GM23338 (cell line): ENCODE data around the gene TRIM32. TPM values are rescaled to one million over a fixed set of nuclear protein-coding genes. Genes with fewer than 3 reads are reported as not detected.

ENCODE experiments used
- ATAC-seq: fragments of 200-7000 bp; cut with Tn5 transposase; 3 replicates; pipeline ENCODE4 v1.9.1; 2020
- DNase-seq: peaks from one replicate; pipeline ENCODE4 v3.0.0-alpha.2; 2015; ENCODE audit warnings: low spot score
- H2AFZ ChIP-seq: fragments of 200-600 bp; sonication (generic); 2 replicates; pipeline ENCODE4 v1.8.0; 2016; ENCODE audit warnings: antibody characterized with exemption, mild to moderate bottlenecking, moderate library complexity
- H3F3A ChIP-seq: fragments of 200-600 bp; sonication (generic); replicated peaks from 2 replicates; pipeline ENCODE4 v1.8.0; 2017; ENCODE audit warnings: antibody characterized with exemption, mixed run types, low read depth
- H3K27ac ChIP-seq: fragments of 200-600 bp; sonication (generic); 2 replicates; pipeline ENCODE4 v1.6.1; 2016; ENCODE audit warnings: low read depth
- H3K27me3 ChIP-seq: fragments of 200-600 bp; sonication (generic); 2 replicates; pipeline ENCODE4 v1.8.0; 2016; ENCODE audit warnings: mild to moderate bottlenecking, mixed run types, moderate library complexity; ENCODE audit not compliant: insufficient read depth
- H3K36me3 ChIP-seq: fragments of 200-600 bp; sonication (generic); 2 replicates; pipeline ENCODE4 v1.8.0; 2016; ENCODE audit warnings: mild to moderate bottlenecking; ENCODE audit not compliant: insufficient read depth
- H3K4me1 ChIP-seq: fragments of 200-600 bp; sonication (generic); 2 replicates; pipeline ENCODE4 v1.8.0; 2016; ENCODE audit warnings: mild to moderate bottlenecking, moderate library complexity; ENCODE audit not compliant: insufficient read depth
- H3K4me2 ChIP-seq: fragments of 200-600 bp; sonication (generic); 2 replicates; pipeline ENCODE4 v1.7.1; 2017; ENCODE audit warnings: mixed run types
- H3K4me3 ChIP-seq: fragments of 200-600 bp; sonication (generic); 2 replicates; pipeline ENCODE4 v1.6.1; 2016; ENCODE audit warnings: mixed run types
- H3K79me2 ChIP-seq: fragments of 200-600 bp; sonication (generic); replicated peaks from 2 replicates; pipeline ENCODE4 v1.8.0; 2017; ENCODE audit warnings: mild to moderate bottlenecking; ENCODE audit not compliant: insufficient read depth
- H3K9me2 ChIP-seq: fragments of 200-600 bp; sonication (generic); 2 replicates; pipeline ENCODE4 v1.8.0; 2017; ENCODE audit not compliant: insufficient read depth
- H4K20me1 ChIP-seq: fragments of 200-600 bp; sonication (generic); replicated peaks from 2 replicates; pipeline ENCODE4 v1.8.0; 2017; ENCODE audit warnings: mild to moderate bottlenecking; ENCODE audit not compliant: insufficient read depth
- H3K27ac Mint-ChIP-seq: 2 replicates; pipeline ENCODE4 v1.8.0; 2020; ENCODE audit warnings: inconsistent platforms, mild to moderate bottlenecking, moderate library complexity, mixed read lengths
- H3K27me3 Mint-ChIP-seq: 3 replicates; pipeline ENCODE4 v1.8.0; 2022; ENCODE audit warnings: low read depth, mild to moderate bottlenecking, moderate library complexity, mixed read lengths, inconsistent platforms; ENCODE audit not compliant: insufficient read depth, poor library complexity
- H3K36me3 Mint-ChIP-seq: 3 replicates; pipeline ENCODE4 v1.8.0; 2021; ENCODE audit warnings: low read depth, mild to moderate bottlenecking, inconsistent platforms, moderate library complexity, mixed read lengths
- H3K4me1 Mint-ChIP-seq: 3 replicates; pipeline ENCODE4 v1.8.0; 2020; ENCODE audit warnings: mild to moderate bottlenecking, inconsistent platforms, mixed read lengths
- H3K4me3 Mint-ChIP-seq: 3 replicates; pipeline ENCODE4 v1.8.0; 2021; ENCODE audit warnings: moderate library complexity, mild to moderate bottlenecking, inconsistent platforms, mixed read lengths
- H3K9me3 Mint-ChIP-seq: 3 replicates; pipeline ENCODE4 v1.8.0; 2020; ENCODE audit warnings: moderate library complexity, mild to moderate bottlenecking, inconsistent platforms, mixed read lengths
- CREB1 ChIP-seq: fragments of 250-450 bp; sonication (Bioruptor Pico); IDR thresholded peaks from 2 replicates; pipeline ENCODE4 v1.5.0; 2020; ENCODE audit warnings: low read depth, mild to moderate bottlenecking, moderate library complexity
- ETS1 ChIP-seq: IDR thresholded peaks from 2 replicates; pipeline ENCODE4 v1.6.1; 2016; ENCODE audit warnings: antibody characterized with exemption
- EZH2 ChIP-seq: fragments of 200-600 bp; sonication (generic); IDR thresholded peaks from one replicate; pipeline ENCODE4 v1.8.0; 2017; ENCODE audit warnings: antibody characterized with exemption, mild to moderate bottlenecking, low read depth; ENCODE audit not compliant: unreplicated experiment
- EZH2phosphoT487 ChIP-seq: fragments of 200-600 bp; sonication (generic); IDR thresholded peaks from one replicate; pipeline ENCODE4 v1.8.1; 2018; ENCODE audit warnings: antibody characterized with exemption; ENCODE audit not compliant: unreplicated experiment
- JUNB ChIP-seq: IDR thresholded peaks from one replicate; pipeline ENCODE4 v1.6.1; 2016; ENCODE audit warnings: antibody characterized with exemption; ENCODE audit not compliant: unreplicated experiment
- NANOG ChIP-seq: IDR thresholded peaks from 2 replicates; pipeline ENCODE4 v1.6.1; 2016; ENCODE audit warnings: antibody characterized with exemption, borderline replicate concordance
- POLR2AphosphoS5 ChIP-seq: IDR thresholded peaks from 2 replicates; pipeline ENCODE4 v1.6.1; 2016; ENCODE audit warnings: antibody characterized with exemption, low read depth
- STAT1 ChIP-seq: IDR thresholded peaks from one replicate; pipeline ENCODE4 v1.6.1; 2016; ENCODE audit warnings: antibody characterized with exemption; ENCODE audit not compliant: unreplicated experiment
- ZNF114 ChIP-seq: fragments of 250-450 bp; sonication (Bioruptor Pico); IDR thresholded peaks from 2 replicates; pipeline ENCODE4 v1.5.0; 2020; ENCODE audit warnings: mild to moderate bottlenecking, moderate library complexity
- ZNF331 ChIP-seq: fragments of 250-450 bp; sonication (Bioruptor Pico); IDR thresholded peaks from 2 replicates; pipeline ENCODE4 v1.5.0; 2020; ENCODE audit warnings: low read depth, mild to moderate bottlenecking, moderate library complexity
- polyA plus RNA-seq: library from polyadenylated mRNA; unstranded; fragments of >200 nt; fragmentation: Nextera tagmentation; extraction: Ambion mirVana; gene quantifications from 2 replicates; pipeline ENCODE4 v1.2.1, GENCODE V29; 2016
- total RNA-seq: library from RNA; depleted of rRNA; stranded (reverse); fragments of >200 nt; shearing (Covaris generic); gene quantifications from 2 replicates; pipeline ENCODE4 v1.2.3, GENCODE V29; 2014
- TF ChIP-seq, protein P1 (sequence below), 2 experiments: fragments of 200-600 bp in 1 of 2; sonication (generic) in 1 of 2; conservative IDR thresholded peaks; 2 replicates each; pipeline versions ENCODE4 v1.5.1 to v1.6.1; 2016 to 2017; ENCODE audit warnings: antibody characterized with exemption in 2 of 2, low read depth in 2 of 2, mild to moderate bottlenecking in 2 of 2, moderate library complexity in 1 of 2
- TF ChIP-seq, protein P2 (sequence below): fragments of 250-450 bp; sonication (Bioruptor Pico); IDR thresholded peaks from 2 replicates; pipeline ENCODE4 v1.5.0; 2020; ENCODE audit warnings: mild to moderate bottlenecking, moderate library complexity
- TF ChIP-seq, protein P3 (sequence below): IDR thresholded peaks from one replicate; pipeline ENCODE4 v1.6.1; 2018; ENCODE audit warnings: antibody characterized with exemption; ENCODE audit not compliant: unreplicated experiment

The TRIM32 gene
- total and polyA plus RNA-seq, 2 experiments from 2014 or later, result 6.7 to 16.3 TPM

GRCh38 chr9:116713271-116713670 lies 26.2 kb downstream of the TRIM32 start:
- no peaks in the 10 kb centered on the region for H3F3A ChIP-seq
- no peaks in the 10 kb centered on the region for H3K9me3 Mint-ChIP-seq
- H4K20me1 ChIP-seq, result 0 out of 2 replicates have a peak, but pooled peaks cover 8% of the 10 kb centered on the region
- H3K27ac ChIP-seq, result no peak overlapping the region
- peaks cover 16% of the 10 kb centered on the region for H3K4me1 Mint-ChIP-seq
- no peaks in the 10 kb centered on the region for H3K27me3 Mint-ChIP-seq
- ATAC-seq, result no peak
- H3K9me2 ChIP-seq, result no peaks in the 10 kb centered on the region
- TF ChIP-seq STAT1, result no peak
- no peak for TF ChIP-seq JUNB
- TF ChIP-seq, protein P1, sequence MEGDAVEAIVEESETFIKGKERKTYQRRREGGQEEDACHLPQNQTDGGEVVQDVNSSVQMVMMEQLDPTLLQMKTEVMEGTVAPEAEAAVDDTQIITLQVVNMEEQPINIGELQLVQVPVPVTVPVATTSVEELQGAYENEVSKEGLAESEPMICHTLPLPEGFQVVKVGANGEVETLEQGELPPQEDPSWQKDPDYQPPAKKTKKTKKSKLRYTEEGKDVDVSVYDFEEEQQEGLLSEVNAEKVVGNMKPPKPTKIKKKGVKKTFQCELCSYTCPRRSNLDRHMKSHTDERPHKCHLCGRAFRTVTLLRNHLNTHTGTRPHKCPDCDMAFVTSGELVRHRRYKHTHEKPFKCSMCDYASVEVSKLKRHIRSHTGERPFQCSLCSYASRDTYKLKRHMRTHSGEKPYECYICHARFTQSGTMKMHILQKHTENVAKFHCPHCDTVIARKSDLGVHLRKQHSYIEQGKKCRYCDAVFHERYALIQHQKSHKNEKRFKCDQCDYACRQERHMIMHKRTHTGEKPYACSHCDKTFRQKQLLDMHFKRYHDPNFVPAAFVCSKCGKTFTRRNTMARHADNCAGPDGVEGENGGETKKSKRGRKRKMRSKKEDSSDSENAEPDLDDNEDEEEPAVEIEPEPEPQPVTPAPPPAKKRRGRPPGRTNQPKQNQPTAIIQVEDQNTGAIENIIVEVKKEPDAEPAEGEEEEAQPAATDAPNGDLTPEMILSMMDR (conservative IDR thresholded peaks at IDR 0.05; ENCODE audit: low read depth in 2 of 2), result no peak
- TF ChIP-seq, protein P2, sequence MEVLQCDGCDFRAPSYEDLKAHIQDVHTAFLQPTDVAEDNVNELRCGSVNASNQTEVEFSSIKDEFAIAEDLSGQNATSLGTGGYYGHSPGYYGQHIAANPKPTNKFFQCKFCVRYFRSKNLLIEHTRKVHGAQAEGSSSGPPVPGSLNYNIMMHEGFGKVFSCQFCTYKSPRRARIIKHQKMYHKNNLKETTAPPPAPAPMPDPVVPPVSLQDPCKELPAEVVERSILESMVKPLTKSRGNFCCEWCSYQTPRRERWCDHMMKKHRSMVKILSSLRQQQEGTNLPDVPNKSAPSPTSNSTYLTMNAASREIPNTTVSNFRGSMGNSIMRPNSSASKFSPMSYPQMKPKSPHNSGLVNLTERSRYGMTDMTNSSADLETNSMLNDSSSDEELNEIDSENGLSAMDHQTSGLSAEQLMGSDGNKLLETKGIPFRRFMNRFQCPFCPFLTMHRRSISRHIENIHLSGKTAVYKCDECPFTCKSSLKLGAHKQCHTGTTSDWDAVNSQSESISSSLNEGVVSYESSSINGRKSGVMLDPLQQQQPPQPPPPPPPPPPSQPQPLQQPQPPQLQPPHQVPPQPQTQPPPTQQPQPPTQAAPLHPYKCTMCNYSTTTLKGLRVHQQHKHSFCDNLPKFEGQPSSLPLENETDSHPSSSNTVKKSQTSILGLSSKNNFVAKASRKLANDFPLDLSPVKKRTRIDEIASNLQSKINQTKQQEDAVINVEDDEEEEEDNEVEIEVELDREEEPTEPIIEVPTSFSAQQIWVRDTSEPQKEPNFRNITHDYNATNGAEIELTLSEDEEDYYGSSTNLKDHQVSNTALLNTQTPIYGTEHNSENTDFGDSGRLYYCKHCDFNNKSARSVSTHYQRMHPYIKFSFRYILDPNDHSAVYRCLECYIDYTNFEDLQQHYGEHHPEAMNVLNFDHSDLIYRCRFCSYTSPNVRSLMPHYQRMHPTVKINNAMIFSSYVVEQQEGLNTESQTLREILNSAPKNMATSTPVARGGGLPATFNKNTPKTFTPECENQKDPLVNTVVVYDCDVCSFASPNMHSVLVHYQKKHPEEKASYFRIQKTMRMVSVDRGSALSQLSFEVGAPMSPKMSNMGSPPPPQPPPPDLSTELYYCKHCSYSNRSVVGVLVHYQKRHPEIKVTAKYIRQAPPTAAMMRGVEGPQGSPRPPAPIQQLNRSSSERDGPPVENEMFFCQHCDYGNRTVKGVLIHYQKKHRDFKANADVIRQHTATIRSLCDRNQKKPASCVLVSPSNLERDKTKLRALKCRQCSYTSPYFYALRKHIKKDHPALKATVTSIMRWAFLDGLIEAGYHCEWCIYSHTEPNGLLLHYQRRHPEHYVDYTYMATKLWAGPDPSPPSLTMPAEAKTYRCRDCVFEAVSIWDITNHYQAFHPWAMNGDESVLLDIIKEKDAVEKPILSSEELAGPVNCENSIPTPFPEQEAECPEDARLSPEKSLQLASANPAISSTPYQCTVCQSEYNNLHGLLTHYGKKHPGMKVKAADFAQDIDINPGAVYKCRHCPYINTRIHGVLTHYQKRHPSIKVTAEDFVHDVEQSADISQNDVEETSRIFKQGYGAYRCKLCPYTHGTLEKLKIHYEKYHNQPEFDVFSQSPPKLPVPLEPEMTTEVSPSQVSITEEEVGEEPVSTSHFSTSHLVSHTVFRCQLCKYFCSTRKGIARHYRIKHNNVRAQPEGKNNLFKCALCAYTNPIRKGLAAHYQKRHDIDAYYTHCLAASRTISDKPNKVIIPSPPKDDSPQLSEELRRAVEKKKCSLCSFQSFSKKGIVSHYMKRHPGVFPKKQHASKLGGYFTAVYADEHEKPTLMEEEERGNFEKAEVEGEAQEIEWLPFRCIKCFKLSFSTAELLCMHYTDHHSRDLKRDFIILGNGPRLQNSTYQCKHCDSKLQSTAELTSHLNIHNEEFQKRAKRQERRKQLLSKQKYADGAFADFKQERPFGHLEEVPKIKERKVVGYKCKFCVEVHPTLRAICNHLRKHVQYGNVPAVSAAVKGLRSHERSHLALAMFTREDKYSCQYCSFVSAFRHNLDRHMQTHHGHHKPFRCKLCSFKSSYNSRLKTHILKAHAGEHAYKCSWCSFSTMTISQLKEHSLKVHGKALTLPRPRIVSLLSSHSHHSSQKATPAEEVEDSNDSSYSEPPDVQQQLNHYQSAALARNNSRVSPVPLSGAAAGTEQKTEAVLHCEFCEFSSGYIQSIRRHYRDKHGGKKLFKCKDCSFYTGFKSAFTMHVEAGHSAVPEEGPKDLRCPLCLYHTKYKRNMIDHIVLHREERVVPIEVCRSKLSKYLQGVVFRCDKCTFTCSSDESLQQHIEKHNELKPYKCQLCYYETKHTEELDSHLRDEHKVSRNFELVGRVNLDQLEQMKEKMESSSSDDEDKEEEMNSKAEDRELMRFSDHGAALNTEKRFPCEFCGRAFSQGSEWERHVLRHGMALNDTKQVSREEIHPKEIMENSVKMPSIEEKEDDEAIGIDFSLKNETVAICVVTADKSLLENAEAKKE, result no peak
- no peak for TF ChIP-seq ZNF331 (CRISPR knock-in tag)
- TF ChIP-seq NANOG, result no peak
- TF ChIP-seq EZH2, result no peak
- TF ChIP-seq CREB1, result no peak
- no peak for TF ChIP-seq POLR2AphosphoS5
- no peak for TF ChIP-seq EZH2phosphoT487
- TF ChIP-seq, protein P3, sequence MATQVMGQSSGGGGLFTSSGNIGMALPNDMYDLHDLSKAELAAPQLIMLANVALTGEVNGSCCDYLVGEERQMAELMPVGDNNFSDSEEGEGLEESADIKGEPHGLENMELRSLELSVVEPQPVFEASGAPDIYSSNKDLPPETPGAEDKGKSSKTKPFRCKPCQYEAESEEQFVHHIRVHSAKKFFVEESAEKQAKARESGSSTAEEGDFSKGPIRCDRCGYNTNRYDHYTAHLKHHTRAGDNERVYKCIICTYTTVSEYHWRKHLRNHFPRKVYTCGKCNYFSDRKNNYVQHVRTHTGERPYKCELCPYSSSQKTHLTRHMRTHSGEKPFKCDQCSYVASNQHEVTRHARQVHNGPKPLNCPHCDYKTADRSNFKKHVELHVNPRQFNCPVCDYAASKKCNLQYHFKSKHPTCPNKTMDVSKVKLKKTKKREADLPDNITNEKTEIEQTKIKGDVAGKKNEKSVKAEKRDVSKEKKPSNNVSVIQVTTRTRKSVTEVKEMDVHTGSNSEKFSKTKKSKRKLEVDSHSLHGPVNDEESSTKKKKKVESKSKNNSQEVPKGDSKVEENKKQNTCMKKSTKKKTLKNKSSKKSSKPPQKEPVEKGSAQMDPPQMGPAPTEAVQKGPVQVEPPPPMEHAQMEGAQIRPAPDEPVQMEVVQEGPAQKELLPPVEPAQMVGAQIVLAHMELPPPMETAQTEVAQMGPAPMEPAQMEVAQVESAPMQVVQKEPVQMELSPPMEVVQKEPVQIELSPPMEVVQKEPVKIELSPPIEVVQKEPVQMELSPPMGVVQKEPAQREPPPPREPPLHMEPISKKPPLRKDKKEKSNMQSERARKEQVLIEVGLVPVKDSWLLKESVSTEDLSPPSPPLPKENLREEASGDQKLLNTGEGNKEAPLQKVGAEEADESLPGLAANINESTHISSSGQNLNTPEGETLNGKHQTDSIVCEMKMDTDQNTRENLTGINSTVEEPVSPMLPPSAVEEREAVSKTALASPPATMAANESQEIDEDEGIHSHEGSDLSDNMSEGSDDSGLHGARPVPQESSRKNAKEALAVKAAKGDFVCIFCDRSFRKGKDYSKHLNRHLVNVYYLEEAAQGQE, result no peak
- no peak for TF ChIP-seq ETS1
- no peak for TF ChIP-seq ZNF114
- no peak overlapping the region for H2AFZ ChIP-seq
- H3K4me1 ChIP-seq, result peaks cover 10% of the 10 kb centered on the region
- H3K4me3 ChIP-seq, result no peak overlapping the region
- H3K27me3 ChIP-seq, result no peaks in the 10 kb centered on the region
- no peaks in the 10 kb centered on the region for H3K79me2 ChIP-seq
- H3K36me3 ChIP-seq, result no peaks in the 10 kb centered on the region
- H3K36me3 Mint-ChIP-seq, result no peaks in the 10 kb centered on the region
- DNase-seq, result no peak
- H3K27ac Mint-ChIP-seq, result no peak overlapping the region
- no peak overlapping the region for H3K4me3 Mint-ChIP-seq
- no peak overlapping the region for H3K4me2 ChIP-seq
